A549 (cell line): ENCODE measurements around the gene PRF1. TPM values are rescaled to one million over a fixed set of nuclear protein-coding genes. Genes with fewer than 3 reads are reported as not detected.

Source experiments
- ATAC-seq, 2 experiments: fragments of 200-7000 bp in 1 of 2; fragments of >200 bp in 1 of 2; cut with Nextera tagmentation in 1 of 2; cut with Tn5 transposase in 1 of 2; 3 replicates each; pipeline versions ENCODE4 v1.8.0 to v1.9.1; 2018 to 2020; ENCODE audit warnings: mild to moderate bottlenecking in 1 of 2, moderate library complexity in 1 of 2
- CTCF ChIA-PET: fragments of 300-600 bp; sonication (Branson Sonifier 250); formaldehyde crosslinking; extraction: SDS; loops from one replicate; lab custom pipeline; 2021; ENCODE audit warnings: antibody characterized with exemption, inconsistent platforms; lab: Yijun Ruan, JAX
- POLR2A ChIA-PET: fragments of 350-600 bp; formaldehyde crosslinking; extraction: SDS; loops from one replicate; lab custom pipeline; 2021; ENCODE audit warnings: antibody characterized with exemption, inconsistent platforms; lab: Yijun Ruan, JAX
- DNase-seq, 2 experiments: peaks; one replicate each; pipeline versions ENCODE4 v3.0.0 to v3.0.0-alpha.2; 2011 to 2016; ENCODE audit warnings: low read depth in 1 of 2, low spot score in 1 of 2
- FAIRE-seq: peaks from 2 replicates; lab custom pipeline; 2011; peaks lifted over from hg19 to GRCh38; lab: Jason Lieb, UNC
- H3K27ac ChIP-seq, 2 experiments: fragments of >200 bp; sonication (Bioruptor Twin); formaldehyde crosslinking; 3 replicates each; pipeline ENCODE4 v1.5.1; 2016 to 2017
- H3K4me1 ChIP-seq: fragments of >200 bp; sonication (Bioruptor Twin); formaldehyde crosslinking; 3 replicates; pipeline ENCODE4 v1.6.1; 2016
- H3K4me2 ChIP-seq: fragments of >200 bp; sonication (Bioruptor Twin); formaldehyde crosslinking; 3 replicates; pipeline ENCODE4 v1.6.1; 2016
- H3K4me3 ChIP-seq: fragments of >200 bp; sonication (Bioruptor Twin); formaldehyde crosslinking; 3 replicates; pipeline ENCODE4 v1.5.1; 2016
- H3K9me3 ChIP-seq: fragments of >200 bp; sonication (Bioruptor Twin); formaldehyde crosslinking; 3 replicates; pipeline ENCODE4 v1.6.1; 2016
- CBX2 ChIP-seq: fragments of 200-600 bp; sonication (generic); IDR thresholded peaks from 2 replicates; pipeline ENCODE4 v1.6.1; 2016; ENCODE audit warnings: low read depth, mild to moderate bottlenecking, borderline replicate concordance
- CEBPB ChIP-seq, 2 experiments: fragments of >200 bp in 1 of 2; sonication (Bioruptor Twin) in 1 of 2; formaldehyde crosslinking in 1 of 2; IDR thresholded peaks; 2 replicates each; pipeline ENCODE4 v1.6.1; 2012 to 2016
- EP300 ChIP-seq, 2 experiments: fragments of >200 bp; sonication (Bioruptor Twin); formaldehyde crosslinking; IDR thresholded peaks; 2 replicates in 1 of 2; 3 replicates in 1 of 2; pipeline ENCODE4 v1.6.1; 2016 to 2017
- ESRRA ChIP-seq: fragments of 150-350 bp; IDR thresholded peaks from 2 replicates; pipeline ENCODE4 v1.6.1; 2014; ENCODE audit warnings: mild to moderate bottlenecking, low read length, borderline replicate concordance
- FOSB ChIP-seq: fragments of 250-450 bp; sonication (Bioruptor Pico); IDR thresholded peaks from 2 replicates; pipeline ENCODE4 v1.5.0; 2020; ENCODE audit warnings: mild to moderate bottlenecking, moderate library complexity
- FOSL2 ChIP-seq, 2 experiments: fragments of 450-650 bp in 1 of 2; fragments of >200 bp in 1 of 2; sonication (Bioruptor Twin) in 1 of 2; formaldehyde crosslinking; IDR thresholded peaks; 2 replicates each; pipeline versions ENCODE4 v1.5.0 to v1.6.1; 2016 to 2020; ENCODE audit warnings: mild to moderate bottlenecking in 1 of 2, moderate library complexity in 1 of 2
- GATA3 ChIP-seq: IDR thresholded peaks from 2 replicates; pipeline ENCODE4 v1.6.1; 2012; ENCODE audit warnings: borderline replicate concordance
- HDAC2 ChIP-seq: fragments of 200-600 bp; sonication (generic); IDR thresholded peaks from 2 replicates; pipeline ENCODE4 v1.6.1; 2016
- HEYL ChIP-seq: fragments of 250-450 bp; sonication (Bioruptor Pico); IDR thresholded peaks from 2 replicates; pipeline ENCODE4 v1.8.0; 2021; ENCODE audit warnings: mild to moderate bottlenecking, moderate library complexity
- JUN ChIP-seq, 2 experiments: fragments of >200 bp; sonication (Bioruptor Twin); formaldehyde crosslinking; IDR thresholded peaks; 2 replicates in 1 of 2; 3 replicates in 1 of 2; pipeline ENCODE4 v1.6.1; 2016 to 2017
- JUNB ChIP-seq: fragments of >200 bp; sonication (Bioruptor Twin); formaldehyde crosslinking; IDR thresholded peaks from 2 replicates; pipeline ENCODE4 v1.6.1; 2016
- MYC ChIP-seq: IDR thresholded peaks from 2 replicates; pipeline ENCODE4 v1.6.1; 2012; ENCODE audit warnings: mild to moderate bottlenecking, inconsistent platforms, low read length, improper control_type of control experiment, borderline replicate concordance
- NFE2L2 ChIP-seq: fragments of 150-350 bp; conservative IDR thresholded peaks from 2 replicates; pipeline ENCODE4 v1.6.1; 2014; ENCODE audit warnings: low read length
- POLR2A ChIP-seq: IDR thresholded peaks from 2 replicates; pipeline ENCODE4 v1.6.1; 2012; ENCODE audit warnings: mild to moderate bottlenecking, low read length
- POLR2AphosphoS2 ChIP-seq: conservative IDR thresholded peaks from 2 replicates; pipeline ENCODE4 v1.6.1; 2012; ENCODE audit warnings: low read length, improper control_type of control experiment, inconsistent platforms
- RNF2 ChIP-seq: fragments of 200-600 bp; sonication (generic); IDR thresholded peaks from 2 replicates; pipeline ENCODE4 v1.6.1; 2016; ENCODE audit warnings: low read depth, mild to moderate bottlenecking, antibody characterized with exemption, moderate library complexity, borderline replicate concordance
- SMC3 ChIP-seq: fragments of >200 bp; sonication (Bioruptor Twin); formaldehyde crosslinking; IDR thresholded peaks from 3 replicates; pipeline ENCODE4 v1.6.1; 2018; ENCODE audit warnings: inconsistent platforms
- SREBF2 ChIP-seq: fragments of 450-650 bp; IDR thresholded peaks from 2 replicates; pipeline ENCODE4 v1.6.1; 2014; ENCODE audit warnings: mild to moderate bottlenecking, moderate library complexity
- TFCP2L1 ChIP-seq: fragments of 250-450 bp; sonication (Bioruptor Pico); IDR thresholded peaks from 2 replicates; pipeline ENCODE4 v1.5.0; 2021; ENCODE audit warnings: mild to moderate bottlenecking
- TP53 ChIP-seq: fragments of 250-450 bp; sonication (Bioruptor Pico); IDR thresholded peaks from 2 replicates; pipeline ENCODE4 v1.5.0; 2021; ENCODE audit warnings: mild to moderate bottlenecking, moderate library complexity
- ZFP36 ChIP-seq: fragments of 450-650 bp; IDR thresholded peaks from 2 replicates; pipeline ENCODE4 v1.6.1; 2014; ENCODE audit warnings: borderline replicate concordance; ENCODE audit not compliant: partially characterized antibody
- WGBS: methylation state at CpG from one replicate; pipeline ENCODE4 v1.1.6; 2017; ENCODE audit errors: missing lambda C conversion rate; 5-methylcytosine and 5-hydroxymethylcytosine counted together
- polyA plus RNA-seq, 4 experiments: library from polyadenylated mRNA; depleted of rRNA in 3 of 4; stranded (reverse); fragments of >200 nt; fragmentation: RNase III in 1 of 4; extraction: RNeasy Plus Mini Kit Qiagen cat#74134 plus additional on column Dnase treatment in 1 of 4; gene quantifications; 2 replicates in 3 of 4; 3 replicates in 1 of 4; pipeline ENCODE4 v1.2.3, GENCODE V29; 2011 to 2017
- TF ChIP-seq, protein P1 (sequence below): fragments of 200-600 bp; sonication (generic); IDR thresholded peaks from 2 replicates; pipeline ENCODE4 v1.6.1; 2016; ENCODE audit warnings: antibody characterized with exemption, mild to moderate bottlenecking, moderate library complexity
- TF ChIP-seq, protein P2 (sequence below): fragments of 250-450 bp; sonication (Bioruptor Pico); IDR thresholded peaks from 2 replicates; pipeline ENCODE4 v1.5.0; 2021; ENCODE audit warnings: mild to moderate bottlenecking, moderate library complexity, borderline replicate concordance
- TF ChIP-seq, protein P3 (sequence below): fragments of 150-350 bp; IDR thresholded peaks from 2 replicates; pipeline ENCODE4 v1.6.1; 2014; ENCODE audit warnings: low read depth, mild to moderate bottlenecking, low read length
- TF ChIP-seq, protein P4 (sequence below): IDR thresholded peaks from 2 replicates; pipeline ENCODE4 v1.6.1; 2012; ENCODE audit warnings: low read depth, borderline replicate concordance

PRF1 gene
- polyA plus RNA-seq, 2 of the 4 experiments (the other 2 are of a cell fraction): not detected

DNA sequence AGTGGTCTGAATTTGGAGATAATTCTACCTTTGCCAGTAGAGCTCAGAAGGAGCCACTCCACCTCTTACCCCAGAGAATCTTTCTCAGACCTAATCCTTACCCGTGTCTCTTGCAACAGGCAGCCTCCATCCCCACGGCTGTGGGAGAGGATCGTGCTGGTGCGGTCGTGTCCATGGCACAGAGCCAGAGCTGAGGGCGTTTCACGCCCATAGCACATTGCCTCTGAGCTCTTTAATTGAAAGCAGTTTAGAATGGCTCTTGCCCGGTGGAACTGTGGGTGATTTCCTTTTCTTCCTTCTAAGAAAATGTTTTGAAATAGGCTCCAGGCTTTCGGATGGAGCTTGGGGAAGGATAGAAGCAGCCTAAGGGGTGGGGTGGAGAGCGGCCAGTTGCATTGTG is 41.5 kb downstream of the PRF1 start:
- FAIRE-seq (no peak), DNase-seq (no peak), ATAC-seq (no peak)
- no peak overlapping the region for H3K27ac ChIP-seq
- no peaks in the 10 kb centered on the region for H3K9me3 ChIP-seq
- H3K4me3 ChIP-seq: no peak overlapping the region
- no peaks in the 10 kb centered on the region for H3K4me1 ChIP-seq
- POLR2A ChIA-PET: no interaction called here
- CTCF ChIA-PET: interaction anchor here (0.8 to 6.3 kb wide), 9 partner anchors 9 to 233 kb away, joined by 3 to 63 read pairs (median 4); no protein-coding TSS in a partner anchor
- 85% methylated on average over 10 of the region's 10 CpGs for WGBS
- TF ChIP-seq SMC3 (no peak), JUN (IDR thresholded peaks at IDR 0.05) (no peak), HDAC2 (no peak), CBX2 (no peak), POLR2A (no peak), TFCP2L1 (no peak), GATA3 (no peak), TP53 (CRISPR knock-in tag) (no peak), HEYL (CRISPR knock-in tag) (no peak), CEBPB (IDR thresholded peaks at IDR 0.05) (no peak), EP300 (IDR thresholded peaks at IDR 0.05) (no peak)
- TF ChIP-seq, protein P1, sequence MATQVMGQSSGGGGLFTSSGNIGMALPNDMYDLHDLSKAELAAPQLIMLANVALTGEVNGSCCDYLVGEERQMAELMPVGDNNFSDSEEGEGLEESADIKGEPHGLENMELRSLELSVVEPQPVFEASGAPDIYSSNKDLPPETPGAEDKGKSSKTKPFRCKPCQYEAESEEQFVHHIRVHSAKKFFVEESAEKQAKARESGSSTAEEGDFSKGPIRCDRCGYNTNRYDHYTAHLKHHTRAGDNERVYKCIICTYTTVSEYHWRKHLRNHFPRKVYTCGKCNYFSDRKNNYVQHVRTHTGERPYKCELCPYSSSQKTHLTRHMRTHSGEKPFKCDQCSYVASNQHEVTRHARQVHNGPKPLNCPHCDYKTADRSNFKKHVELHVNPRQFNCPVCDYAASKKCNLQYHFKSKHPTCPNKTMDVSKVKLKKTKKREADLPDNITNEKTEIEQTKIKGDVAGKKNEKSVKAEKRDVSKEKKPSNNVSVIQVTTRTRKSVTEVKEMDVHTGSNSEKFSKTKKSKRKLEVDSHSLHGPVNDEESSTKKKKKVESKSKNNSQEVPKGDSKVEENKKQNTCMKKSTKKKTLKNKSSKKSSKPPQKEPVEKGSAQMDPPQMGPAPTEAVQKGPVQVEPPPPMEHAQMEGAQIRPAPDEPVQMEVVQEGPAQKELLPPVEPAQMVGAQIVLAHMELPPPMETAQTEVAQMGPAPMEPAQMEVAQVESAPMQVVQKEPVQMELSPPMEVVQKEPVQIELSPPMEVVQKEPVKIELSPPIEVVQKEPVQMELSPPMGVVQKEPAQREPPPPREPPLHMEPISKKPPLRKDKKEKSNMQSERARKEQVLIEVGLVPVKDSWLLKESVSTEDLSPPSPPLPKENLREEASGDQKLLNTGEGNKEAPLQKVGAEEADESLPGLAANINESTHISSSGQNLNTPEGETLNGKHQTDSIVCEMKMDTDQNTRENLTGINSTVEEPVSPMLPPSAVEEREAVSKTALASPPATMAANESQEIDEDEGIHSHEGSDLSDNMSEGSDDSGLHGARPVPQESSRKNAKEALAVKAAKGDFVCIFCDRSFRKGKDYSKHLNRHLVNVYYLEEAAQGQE: no peak
- TF ChIP-seq, protein P2, sequence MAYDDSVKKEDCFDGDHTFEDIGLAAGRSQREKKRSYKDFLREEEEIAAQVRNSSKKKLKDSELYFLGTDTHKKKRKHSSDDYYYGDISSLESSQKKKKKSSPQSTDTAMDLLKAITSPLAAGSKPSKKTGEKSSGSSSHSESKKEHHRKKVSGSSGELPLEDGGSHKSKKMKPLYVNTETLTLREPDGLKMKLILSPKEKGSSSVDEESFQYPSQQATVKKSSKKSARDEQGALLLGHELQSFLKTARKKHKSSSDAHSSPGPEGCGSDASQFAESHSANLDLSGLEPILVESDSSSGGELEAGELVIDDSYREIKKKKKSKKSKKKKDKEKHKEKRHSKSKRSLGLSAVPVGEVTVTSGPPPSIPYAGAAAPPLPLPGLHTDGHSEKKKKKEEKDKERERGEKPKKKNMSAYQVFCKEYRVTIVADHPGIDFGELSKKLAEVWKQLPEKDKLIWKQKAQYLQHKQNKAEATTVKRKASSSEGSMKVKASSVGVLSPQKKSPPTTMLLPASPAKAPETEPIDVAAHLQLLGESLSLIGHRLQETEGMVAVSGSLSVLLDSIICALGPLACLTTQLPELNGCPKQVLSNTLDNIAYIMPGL (CRISPR knock-in tag): no peak
- TF ChIP-seq, protein P3, sequence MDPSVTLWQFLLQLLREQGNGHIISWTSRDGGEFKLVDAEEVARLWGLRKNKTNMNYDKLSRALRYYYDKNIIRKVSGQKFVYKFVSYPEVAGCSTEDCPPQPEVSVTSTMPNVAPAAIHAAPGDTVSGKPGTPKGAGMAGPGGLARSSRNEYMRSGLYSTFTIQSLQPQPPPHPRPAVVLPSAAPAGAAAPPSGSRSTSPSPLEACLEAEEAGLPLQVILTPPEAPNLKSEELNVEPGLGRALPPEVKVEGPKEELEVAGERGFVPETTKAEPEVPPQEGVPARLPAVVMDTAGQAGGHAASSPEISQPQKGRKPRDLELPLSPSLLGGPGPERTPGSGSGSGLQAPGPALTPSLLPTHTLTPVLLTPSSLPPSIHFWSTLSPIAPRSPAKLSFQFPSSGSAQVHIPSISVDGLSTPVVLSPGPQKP: no peak
- no peak overlapping the region for H3K4me2 ChIP-seq

DNA sequence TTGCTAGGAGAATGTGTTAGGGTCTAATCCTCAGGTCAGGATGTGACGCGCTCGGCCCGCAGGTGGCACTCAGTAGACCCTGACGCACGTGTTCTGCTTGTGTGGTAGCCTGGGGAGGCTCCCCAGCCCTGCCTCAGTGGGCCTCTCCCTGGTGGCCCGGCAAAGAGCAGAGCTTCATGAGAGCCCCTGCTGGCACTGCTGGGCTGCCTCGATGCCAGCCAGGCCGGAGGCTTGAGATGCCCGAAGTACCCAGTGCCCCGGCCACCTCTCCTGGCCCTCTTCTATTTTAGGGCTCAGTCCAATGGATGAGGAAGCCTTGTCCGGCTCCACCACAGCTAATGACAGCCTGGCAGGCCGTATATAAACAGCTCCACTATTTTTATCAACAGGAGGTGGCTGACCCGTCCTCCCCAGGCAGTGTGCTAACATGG is 42.0 kb downstream of the PRF1 start:
- POLR2A ChIA-PET: no interaction called here
- Histone ChIP-seq H3K4me1 (no peaks in the 10 kb centered on the region), H3K4me3 (no peak overlapping the region), H3K27ac (no peak overlapping the region), H3K4me2 (no peak overlapping the region), H3K9me3 (no peaks in the 10 kb centered on the region)
- 90% methylated on average over 11 of the region's 14 CpGs for WGBS
- no peak for DNase-seq
- CTCF ChIA-PET: interaction anchor here (1.0 to 6.3 kb wide), 6 partner anchors 10 to 234 kb away, joined by 3 to 63 read pairs (median 6); no protein-coding TSS in a partner anchor
- FAIRE-seq: no peak
- ATAC-seq: no peak
- TF ChIP-seq HEYL (CRISPR knock-in tag): no peak
- TF ChIP-seq NFE2L2: no peak
- no peak for TF ChIP-seq POLR2AphosphoS2
- TF ChIP-seq RNF2: no peak
- TF ChIP-seq MYC: no peak
- TF ChIP-seq CEBPB (IDR thresholded peaks at IDR 0.05): no peak
- TF ChIP-seq ZFP36: no peak
- TF ChIP-seq, protein P4, sequence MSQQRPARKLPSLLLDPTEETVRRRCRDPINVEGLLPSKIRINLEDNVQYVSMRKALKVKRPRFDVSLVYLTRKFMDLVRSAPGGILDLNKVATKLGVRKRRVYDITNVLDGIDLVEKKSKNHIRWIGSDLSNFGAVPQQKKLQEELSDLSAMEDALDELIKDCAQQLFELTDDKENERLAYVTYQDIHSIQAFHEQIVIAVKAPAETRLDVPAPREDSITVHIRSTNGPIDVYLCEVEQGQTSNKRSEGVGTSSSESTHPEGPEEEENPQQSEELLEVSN: no peak
- TF ChIP-seq JUNB: no peak
- TF ChIP-seq, protein P3: no peak
- TF ChIP-seq FOSB (CRISPR knock-in tag): no peak
- TF ChIP-seq SREBF2: no peak
- no peak for TF ChIP-seq FOSL2 (IDR thresholded peaks at IDR 0.05)
- TF ChIP-seq FOSL2 (CRISPR knock-in tag; IDR thresholded peaks at IDR 0.05): no peak
- TF ChIP-seq TFCP2L1: no peak
- TF ChIP-seq ESRRA: no peak
